T1000 (cell line): ENCODE results near the gene SCN8A.

Source experiments
- DNase-seq: peaks from one replicate; lab custom pipeline; 2025; ENCODE audit warnings: mixed read lengths; lab: John Stamatoyannopoulos, UW

Gene SCN8A

DNA sequence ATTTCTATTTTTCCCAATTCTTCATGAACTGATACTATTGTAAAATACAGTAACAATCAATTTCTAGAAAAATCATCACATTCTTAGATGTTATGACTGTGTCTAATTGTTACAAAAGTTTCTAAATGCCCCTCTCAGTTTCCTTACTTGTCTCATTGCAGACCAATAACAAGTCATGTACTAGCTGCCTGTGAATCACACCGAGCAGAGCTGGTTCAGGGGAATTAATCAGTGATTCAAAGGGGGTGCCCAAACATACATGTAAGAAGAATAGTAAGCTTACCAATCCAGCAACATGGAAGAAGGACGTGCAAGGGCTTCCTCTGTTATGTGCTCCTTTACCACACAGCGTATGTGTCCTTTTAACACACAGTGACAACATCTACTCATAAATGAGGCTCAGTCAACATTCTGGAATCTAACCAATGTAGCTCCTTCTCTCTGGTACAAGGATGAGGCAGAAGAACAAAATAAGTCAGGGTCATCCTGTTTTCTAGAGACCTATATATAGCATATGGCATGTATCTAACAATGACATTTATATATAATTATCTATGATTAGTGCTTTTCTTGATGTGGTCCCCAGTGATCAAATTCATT, 126.4 kb downstream of the SCN8A start:
- DNase-seq, result no peak

DNA sequence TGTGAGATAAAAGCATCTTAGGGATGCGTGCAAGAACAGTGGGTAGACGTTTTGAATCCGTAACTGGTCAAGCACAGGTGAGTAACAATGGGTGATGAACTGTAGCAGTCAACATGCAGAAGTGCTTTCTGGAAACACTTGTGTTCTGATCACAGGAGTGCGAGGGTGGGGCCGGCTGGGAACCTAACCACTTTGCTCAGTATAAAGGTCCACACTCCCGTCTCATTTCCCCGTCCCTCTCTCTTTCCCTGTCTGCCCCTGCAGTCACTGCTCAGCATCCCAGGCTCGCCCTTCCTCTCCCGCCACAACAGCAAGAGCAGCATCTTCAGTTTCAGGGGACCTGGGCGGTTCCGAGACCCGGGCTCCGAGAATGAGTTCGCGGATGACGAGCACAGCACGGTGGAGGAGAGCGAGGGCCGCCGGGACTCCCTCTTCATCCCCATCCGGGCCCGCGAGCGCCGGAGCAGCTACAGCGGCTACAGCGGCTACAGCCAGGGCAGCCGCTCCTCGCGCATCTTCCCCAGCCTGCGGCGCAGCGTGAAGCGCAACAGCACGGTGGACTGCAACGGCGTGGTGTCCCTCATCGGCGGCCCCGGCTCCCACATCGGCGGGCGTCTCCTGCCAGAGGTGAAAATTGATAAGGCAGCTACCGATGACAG, 130.4 kb downstream of the SCN8A start:
- no peak for DNase-seq

DNA sequence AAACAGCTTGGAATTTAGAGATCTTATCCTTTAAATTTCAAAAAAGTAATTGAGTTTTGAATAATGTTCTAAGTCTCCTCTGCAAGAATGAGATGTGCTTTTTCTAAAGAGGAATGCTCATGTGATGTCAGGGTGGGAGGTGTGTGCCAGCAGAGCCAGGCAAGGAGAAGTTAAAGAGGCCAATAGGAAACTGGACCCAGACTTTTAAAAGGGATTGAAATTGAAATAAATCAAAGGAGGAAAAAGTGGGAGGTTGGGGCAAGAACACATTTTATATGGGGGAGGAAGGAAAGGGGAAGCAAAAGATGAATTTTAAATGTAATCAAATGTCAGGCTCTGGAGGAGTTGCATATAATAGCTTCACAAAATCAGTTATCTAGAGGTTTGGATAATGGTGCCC, 131.4 kb downstream of the SCN8A start:
- no peak for DNase-seq

DNA sequence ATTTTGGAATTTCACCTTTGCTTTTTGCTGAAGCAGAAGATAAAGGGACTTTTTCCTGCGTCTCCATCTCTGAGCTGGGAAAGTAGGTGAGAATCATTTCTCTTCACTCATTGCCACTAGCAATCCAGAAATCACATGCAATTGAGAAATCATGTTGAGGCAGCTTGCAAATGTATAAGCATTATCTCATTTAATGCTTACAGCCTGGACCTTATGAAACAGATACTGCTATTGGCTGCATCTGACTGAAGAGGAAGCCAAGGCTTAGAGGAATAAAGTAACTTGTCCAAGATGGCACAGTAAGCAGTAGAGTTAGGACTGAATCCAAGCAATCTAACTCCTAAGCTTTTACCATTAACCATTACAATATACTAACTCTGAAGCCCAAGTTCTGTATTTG, 135.1 kb downstream of the SCN8A start:
- DNase-seq, result no peak

DNA sequence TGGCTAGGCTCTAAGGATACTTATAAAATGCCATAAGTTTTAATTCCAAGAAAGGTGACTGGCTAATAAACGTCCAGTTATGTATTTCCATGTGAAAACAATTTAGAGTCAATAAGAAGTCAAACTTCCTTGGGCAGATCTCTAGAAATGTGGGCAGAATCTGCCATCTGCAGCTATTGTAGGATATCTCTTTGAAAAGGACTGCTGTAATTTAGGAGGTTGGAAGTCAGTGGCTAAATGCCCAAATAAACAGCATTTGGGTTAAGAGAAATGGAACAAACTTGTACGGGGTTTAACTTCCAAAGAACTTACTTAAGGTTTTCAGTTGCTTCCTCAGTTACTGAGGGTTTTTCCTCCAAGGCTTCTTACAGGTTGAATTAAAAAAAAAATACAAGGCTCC, 135.9 kb downstream of the SCN8A start:
- DNase-seq, result no peak

DNA sequence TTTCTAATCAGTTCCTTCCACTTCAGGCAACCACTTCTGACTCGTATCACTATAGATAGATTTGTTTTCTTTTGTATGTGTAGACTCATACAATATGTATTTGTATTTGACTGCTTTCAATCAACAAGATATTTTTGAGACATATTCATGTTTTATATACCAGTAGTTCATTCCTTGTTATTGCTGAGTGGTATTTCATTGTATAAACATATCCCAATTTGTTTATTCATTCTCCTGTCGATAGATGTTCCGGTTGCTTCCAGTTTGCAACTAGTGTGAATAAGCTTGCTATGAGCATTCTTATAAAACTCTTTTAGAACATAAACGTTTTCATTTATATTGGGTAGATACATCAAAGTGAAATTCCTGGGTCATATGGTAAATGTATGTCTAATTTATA, 138.3 kb downstream of the SCN8A start:
- no peak for DNase-seq

DNA sequence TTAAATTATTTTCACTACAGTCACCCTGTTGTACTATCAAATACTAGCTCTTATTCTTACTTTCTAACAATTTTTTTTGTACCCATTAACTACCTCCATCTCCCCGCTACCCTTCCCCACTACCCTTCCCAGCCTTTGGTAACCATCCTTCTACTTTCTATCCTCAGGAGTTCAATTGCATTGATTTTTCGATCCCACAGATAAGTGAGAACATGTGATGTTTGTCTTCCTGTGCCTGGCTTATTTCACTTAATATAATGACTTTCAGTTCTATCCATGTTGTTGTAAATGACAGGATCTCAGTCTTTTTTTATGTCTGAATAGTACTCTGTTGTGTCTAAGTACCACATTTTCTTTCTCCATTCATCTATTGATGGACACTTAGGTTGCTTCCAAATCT, 139.7 kb downstream of the SCN8A start:
- no peak for DNase-seq

DNA sequence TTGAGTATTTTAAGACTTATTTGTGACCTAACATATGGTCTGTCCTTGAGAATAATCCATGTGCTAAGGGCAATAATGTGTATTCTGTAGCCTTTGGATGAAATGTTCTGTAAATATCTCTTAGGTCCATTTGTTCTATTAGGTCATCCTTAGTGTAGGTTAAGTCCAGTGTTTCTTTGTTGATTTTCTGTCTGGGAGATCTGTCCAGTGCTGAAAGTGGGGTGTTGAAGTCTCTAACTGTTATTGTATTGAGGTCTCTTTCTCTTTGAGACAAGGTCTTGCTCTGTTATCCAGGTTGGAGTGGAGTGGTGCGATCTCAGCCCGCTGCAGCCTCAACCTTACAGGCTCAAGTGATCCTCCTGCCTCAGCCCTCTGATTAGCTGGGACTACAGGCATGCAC, 149.5 kb downstream of the SCN8A start:
- DNase-seq, result no peak

DNA sequence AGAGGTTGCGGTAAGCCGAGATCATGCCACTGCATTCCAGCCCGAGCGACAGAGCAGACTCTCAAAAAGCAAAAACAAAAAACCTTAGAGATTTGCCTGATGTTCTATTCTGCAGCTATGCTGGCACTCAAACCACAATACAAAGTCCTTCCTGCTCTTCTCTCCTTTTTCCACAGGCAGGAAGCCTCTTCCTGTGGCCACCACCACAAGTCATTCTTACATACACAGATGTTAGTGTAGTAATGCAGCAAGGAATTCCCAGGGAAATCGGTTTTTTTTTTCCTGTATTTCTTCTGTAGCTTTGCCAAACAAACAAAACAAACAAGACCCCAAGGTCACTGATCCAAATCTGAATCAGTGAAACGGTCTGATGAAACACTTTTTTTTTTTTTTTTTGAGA, 153.2 kb downstream of the SCN8A start:
- no peak for DNase-seq

DNA sequence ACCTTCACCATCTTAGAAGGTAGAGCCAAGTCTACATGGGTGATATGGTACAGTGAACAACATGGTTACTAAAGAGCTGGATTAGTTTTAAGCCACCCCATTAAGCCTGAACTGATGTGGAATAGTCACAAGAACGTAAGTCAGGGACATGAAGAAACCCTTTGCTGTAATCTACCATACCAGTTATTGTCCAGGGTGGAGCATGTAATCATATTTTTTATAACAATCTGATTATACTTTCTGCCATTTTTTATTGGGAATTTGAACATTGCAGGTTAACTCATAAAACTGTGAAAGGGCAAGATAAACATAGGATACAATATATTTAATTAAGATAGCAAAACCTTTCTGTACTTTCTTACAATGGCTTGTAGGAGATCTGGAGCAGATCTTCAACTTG, 153.9 kb downstream of the SCN8A start:
- no peak for DNase-seq

DNA sequence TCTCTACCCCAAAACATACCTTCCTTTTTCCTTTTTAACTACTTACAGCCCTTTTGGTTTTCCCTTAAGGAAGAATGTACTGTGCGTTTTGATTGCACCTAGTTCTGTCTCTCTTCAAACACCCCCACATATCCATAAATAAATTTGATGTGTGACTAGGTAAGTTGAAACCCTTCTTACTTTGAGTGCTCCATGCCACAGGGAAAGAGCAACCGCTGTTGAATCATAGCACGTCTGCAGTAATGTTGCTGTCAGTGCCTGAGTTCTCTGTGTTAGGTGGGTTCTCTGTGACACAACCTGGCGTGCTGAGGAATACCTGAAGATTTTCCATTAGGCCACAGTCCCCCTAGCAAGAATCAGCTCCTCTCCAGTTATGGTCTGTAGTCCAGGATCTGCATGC, 155.4 kb downstream of the SCN8A start:
- no peak for DNase-seq

DNA sequence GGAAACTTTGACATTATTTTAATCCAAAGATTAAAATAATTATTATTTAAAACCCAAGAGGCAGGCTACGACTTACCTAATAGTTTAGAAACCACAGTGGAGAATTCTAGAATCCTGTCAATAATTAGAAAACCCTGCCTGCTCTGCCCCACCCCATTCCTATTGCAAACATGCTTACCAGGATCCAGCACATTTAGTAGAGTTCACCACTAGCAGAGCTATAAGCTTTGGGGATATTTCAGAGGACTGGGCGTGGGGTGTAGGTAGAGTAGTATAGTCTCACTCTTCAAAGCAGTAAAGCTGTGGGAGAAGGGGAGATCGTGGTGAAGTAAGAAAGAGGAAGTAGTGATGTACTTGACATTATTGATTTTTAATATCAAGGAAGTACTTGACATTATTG, 157.2 kb downstream of the SCN8A start:
- no peak for DNase-seq

DNA sequence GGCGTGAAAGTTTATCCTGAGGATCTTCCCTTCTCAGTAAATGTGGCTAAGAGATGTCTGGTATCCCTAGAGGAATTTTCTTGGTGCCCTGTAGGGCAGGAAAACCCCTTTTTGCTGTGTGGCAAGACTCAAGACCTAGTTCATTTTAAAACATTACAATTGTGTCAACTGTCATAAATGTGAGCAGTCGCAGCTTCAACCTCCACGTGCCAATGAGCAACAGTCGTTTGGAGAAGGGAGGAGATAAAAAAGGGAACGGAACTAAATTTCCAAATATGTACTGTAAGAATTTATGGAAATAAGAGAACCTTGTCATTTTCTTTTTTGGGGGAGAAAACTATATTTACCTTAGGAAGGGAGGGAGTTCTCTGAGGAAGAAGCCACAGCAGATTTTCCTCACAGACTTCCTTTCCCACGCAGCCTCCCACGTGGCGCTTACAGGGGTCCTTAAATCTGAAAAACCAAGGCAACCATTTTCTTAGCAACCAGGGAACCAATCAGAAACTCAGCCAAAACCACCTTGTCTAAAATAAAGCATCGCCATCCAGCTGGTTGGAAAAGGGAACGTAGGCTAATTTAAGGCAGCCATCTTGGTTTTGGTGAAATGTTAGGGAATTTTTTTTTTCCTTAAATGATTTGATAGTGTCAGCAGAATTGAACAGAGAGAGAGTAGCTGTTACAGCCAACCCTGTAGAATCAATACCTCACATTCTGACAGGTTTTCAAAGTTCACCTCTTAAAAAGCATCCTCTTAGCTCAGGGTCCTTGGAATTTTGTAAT, 158.4 kb downstream of the SCN8A start:
- DNase-seq, result no peak

DNA sequence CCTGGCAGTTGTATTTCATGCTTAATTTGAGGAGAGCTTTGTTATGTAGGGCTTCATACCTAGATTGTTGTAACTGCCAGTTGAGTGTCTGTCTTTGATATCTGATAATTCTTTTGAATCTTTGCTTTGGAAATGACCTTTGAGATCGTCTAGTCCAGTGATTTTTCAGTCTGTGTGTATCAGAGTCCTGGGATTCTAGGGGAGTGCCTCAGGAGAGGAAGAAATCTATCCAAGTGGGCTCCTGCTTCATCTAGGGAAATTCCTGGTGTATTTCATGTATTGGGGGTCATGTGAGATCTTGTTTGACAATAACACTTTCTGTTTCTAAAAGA, 158.9 kb downstream of the SCN8A start:
- no peak for DNase-seq

DNA sequence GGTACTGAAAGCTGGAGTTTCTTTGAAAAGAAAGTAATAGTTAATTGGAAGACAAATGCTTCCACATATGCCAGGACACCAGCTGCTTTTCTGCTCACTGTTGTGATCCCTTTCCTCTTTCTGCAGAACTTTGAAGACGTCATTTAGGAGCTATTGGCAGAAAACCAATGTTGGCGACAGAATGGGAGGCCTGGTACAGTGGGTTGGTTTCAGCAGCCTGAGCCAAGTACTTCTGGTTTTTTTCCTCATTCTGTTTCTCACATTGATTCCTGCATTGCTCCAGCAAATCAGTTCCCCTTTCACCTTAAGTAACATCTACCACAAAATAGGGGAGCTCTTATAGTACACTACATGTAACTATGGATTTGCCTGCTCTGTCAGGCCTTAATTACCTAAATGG, 160.6 kb downstream of the SCN8A start:
- DNase-seq, result no peak

DNA sequence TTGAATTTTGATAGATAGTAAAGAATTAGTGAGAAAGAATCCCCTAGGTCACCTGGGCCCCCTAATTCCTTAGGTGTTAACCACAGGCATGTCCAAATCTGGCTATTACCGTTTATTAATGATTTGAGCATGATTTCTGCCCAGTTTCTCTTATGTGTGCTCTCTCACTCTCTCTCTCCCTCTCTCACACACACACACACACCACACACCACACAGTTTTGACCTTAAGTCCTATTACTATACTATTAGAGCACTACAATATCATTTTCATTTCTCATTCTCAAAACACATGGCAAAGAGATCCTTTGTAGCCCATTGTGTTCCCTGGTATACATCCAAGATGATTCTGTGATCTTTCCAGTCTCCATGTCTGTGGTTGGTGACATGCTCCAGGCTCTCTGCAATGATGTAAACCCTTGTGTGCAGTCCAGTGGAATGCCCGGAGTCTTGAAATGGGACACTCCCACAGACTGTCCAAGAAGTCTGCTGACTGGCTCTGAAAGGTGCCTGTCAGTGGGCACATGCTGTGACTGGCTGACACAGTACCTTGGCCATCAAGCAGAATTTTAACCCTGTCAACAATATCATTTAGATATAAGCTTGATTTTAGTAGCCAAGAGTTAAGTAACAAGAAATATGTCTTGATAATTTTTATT, 161.3 kb downstream of the SCN8A start:
- DNase-seq, result peak; percentile 100

DNA sequence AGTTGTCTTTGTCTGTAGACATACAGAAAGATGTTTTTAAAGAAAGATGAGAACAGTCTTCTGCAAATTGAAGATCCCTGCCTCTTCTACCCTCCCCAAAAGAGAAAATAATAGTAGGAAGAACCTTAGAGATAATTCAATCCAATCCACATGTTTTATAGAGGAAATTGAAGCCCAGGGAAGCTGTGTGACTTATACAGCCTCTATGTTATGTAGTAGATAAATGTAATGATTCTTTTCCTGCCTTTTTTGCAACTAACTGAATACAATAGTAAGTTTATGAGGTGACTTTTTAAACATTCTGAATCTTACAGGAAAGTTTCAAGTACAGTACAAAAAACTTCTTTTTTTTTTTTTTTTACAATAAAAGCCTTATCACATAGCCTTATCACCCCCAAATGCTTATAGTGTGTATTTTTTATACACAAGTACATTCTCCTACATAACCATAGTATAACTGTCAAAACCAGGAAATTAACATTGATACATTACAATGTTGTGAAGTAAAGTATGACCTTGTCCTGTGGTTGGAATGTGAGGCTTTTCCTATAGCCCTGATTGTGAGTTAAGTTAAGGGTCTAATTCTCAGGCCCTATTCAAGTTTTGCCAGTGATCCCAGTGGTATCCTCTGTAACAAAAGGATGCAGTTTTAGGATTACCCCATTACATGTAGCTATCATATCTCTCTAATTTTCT, 163.1 kb downstream of the SCN8A start:
- no peak for DNase-seq

DNA sequence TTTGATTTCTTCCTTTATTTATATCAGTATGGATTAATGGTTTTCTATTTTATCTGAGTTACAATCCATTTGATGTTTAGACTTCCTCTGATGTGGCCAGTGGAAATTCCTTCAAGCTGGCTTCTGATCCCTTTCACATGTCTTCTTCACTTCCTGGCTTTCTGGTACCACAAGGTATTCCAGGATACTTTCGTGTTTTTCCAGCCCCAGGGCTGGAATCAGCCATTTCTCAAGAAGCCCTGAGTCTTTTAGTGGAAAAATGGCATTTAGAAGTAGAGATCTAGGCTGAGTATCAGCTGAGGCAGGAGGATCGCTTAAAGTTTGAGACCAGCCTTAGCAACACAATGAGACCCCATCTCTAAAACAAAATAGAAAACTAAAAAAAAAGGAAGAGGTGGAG, 164.2 kb downstream of the SCN8A start:
- DNase-seq, result no peak

DNA sequence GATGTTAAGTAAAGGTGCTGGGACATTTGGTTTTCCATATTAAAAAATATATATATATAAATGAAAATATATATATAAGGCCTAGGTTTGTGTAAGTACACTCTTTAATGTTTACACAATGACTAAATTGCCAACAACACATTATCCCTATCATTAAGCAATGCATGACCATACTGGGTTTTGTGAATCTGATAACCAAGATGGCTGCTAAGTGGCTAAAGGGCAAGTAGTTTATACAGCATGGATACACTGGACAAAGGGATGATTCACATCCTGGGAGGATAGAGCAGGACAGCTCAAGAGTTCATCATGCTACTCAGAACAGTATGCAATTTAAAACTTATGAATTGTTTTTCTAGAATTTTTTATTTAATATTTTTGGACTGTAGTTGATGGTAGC, 168.1 kb downstream of the SCN8A start:
- DNase-seq, result no peak

DNA sequence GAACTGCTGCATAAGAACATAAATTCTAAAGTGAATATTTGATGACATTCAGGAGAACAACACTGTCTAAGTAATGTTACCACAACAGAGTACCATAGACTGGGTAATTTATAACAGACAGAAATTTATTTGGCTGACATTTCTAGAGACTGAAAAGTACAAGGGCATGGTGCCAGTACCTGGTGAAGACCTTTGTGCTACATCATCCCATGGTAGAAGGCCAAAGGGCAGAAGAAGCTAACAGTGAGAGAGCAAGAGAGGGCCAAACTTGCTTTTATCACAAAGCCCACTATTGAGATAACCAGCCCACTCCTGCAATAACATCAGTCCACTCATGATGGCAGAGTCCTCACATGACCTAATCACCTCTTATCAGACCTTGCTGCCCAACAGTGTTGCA, 168.7 kb downstream of the SCN8A start:
- no peak for DNase-seq

DNA sequence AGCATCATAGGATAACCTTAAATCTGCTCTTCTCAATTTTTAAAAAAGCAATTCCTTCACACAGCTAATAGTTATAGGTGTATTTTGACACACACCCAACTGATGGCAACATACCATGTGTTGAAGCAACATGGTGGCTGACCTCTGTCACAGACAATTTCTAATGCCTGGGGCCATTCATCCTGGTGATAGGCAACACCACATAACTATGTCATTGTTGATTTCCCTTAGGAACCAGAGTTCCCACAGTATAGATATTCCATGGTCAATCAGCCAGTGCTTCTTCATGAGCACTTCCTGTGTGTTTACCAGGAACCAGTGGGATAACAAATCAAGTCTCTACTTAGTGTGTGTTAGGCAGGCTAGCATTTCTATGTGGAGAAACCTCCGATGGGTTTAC, 169.2 kb downstream of the SCN8A start:
- DNase-seq, result no peak

DNA sequence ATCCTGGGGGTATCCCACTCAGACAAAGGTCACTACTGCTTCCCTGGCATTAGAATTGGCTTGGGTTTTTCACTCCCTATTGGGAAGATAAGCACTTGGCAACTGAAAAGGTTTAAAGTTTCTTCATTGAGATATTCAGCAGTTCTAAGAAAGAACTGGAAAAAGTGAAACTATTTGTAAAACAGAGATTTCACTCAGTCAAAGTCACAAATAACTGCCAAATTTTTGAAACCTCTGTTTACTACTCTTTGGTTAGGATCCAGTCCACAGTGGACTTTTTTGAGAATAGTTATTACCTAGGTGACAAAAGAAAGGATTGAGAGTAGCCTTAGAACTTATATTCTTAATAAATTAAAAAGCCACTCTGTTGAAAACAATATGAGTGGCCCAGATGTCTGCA, 172.7 kb downstream of the SCN8A start:
- DNase-seq, result no peak
